HG02884 (cell line): ENCODE data around the gene IGFBP7.

Experiments
- ATAC-seq: cut with Tn5 transposase; IDR thresholded peaks from one replicate; pipeline ENCODE4 v1.9.1; 2021; ENCODE audit warnings: mild to moderate bottlenecking, moderate library complexity; ENCODE audit not compliant: unreplicated experiment

The IGFBP7 gene, protein sequence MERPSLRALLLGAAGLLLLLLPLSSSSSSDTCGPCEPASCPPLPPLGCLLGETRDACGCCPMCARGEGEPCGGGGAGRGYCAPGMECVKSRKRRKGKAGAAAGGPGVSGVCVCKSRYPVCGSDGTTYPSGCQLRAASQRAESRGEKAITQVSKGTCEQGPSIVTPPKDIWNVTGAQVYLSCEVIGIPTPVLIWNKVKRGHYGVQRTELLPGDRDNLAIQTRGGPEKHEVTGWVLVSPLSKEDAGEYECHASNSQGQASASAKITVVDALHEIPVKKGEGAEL

DNA sequence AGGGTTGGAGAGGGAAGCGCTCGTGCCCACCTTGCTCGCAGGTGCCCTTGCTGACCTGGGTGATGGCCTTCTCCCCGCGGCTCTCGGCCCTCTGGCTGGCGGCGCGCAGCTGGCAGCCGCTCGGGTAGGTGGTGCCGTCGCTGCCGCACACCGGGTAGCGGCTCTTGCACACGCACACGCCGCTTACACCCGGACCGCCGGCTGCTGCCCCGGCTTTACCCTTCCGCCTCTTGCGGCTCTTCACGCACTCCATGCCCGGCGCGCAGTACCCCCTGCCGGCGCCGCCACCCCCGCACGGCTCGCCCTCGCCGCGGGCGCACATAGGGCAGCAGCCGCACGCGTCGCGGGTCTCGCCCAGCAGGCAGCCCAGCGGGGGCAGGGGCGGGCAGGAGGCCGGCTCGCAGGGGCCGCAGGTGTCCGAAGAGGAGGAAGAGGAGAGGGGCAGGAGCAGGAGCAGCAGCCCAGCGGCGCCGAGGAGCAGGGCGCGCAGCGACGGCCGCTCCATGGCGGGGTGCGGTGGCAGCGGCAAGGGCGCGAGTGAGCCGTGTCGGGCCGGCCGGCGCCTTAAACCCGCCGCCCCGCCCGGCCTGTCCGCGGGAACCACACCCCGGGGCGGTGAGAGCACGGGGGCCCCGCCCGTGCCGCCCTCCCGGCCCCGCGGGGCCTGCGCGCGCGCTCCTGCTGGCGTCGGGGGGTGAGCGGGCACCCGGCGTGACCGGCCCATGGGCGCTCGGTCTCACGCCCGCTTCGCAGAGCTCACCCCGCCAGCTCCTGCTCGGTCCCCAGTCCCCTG lies at the start of gene IGFBP7:
Gene IGFBP7 (minus strand): TSS at position 539 of the 793 bp plus-strand sequence. CDS start 34 bp downstream, at position 505.
- ATAC-seq: peak; percentile 36

DNA sequence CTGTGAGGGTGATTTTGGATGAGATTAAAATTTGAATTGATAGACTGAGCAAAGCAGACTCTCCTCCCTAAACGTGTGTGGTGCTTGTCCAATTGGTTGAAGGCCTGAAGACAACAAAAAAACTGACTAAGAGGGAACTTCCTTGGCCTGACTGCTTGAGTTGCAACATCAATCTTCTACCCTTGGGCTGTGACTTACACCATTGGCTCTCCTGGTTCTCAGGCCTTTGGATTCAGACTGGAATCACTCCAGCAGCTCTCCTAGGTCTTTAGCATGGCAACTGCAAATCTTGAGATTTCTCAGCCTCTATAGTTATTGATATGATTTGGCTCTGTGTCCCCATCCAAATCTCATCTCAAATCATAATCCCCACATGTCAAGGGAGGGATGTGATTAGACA lies 49.7 kb upstream of the IGFBP7 start:
- no peak for ATAC-seq

DNA sequence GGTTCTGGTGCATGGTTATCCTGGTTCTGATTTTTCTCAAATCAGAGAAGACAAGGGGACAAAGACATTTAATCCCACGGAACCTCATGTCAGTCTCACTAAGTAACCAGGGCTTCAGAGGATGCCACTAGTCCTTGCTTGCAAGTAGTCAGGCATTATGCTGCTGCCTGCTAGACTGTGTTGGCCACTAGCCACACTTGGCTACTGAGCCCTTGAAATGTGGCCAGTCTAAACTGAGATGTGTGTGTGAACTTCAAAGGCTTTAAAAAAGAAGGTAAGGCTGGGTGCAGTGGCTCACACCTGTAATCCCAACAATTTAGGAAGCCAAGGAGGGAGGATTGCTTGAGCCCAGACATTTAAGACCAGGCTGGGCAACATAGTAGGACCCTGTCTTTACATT lies 48.6 kb upstream of the IGFBP7 start:
- no peak for ATAC-seq

- no peak for ATAC-seq
Observed at GRCh38 chr4:57158221-57158620, 48.0 kb upstream of the IGFBP7 start.

DNA sequence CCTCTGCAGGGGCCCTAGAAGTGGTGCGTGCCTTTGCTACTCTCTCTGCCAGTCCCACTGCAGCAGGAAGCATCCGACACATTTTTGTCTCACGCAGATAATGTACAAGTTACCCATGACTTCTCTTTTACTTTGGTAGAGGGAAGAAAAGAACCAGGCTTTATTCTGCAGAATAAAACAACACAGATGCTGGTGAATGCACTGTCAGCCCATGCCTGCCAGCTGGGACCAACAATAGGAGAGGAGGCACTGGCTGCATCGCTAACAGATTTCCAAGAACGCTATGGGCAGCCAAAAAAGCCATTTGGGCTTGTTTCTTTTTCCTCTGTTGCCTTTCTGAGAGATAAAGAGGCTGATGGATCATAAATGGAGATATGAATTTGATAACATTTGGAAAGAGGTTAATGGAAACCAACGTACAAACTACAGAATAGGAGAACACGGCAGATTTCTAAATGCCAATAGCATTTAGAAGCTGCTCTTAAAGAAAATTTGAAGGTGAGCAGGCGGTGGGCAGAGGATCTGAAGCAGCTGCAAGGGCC lies 47.5 kb upstream of the IGFBP7 start:
- ATAC-seq: no peak

DNA sequence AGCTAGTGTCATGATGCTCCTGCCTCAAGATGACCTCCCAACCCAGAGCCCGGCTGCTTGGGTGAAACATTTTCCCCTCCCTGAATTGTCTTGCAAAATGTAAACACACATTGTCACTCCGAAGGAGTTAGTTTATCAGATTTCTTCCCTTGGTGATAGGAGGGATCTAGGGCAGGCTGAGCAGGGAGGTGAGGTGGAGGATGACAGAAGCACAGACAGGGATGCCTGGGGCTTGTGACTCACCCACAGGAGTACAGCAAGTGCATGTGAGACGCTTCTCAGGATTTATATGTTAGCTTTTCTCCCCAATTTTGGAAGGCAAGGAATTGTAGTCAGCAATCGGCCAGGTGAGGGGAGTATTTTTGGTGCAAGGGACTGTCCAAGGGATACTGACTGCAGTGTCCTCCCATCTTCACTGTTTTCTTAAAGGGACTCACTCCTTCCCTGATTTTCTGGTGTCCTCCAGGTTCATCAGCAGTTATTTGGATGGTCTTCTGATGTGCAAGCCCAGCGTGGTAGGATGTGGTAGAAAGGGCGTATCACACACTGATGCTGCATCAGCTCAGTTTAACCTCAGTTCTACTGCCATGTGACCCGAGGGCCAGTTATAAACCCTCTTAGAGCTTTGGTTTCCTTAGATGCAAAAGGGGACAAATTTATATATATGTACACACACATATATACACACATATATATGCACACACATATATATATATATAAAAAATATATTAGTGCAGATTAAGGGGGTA lies 46.2 kb upstream of the IGFBP7 start:
- no peak for ATAC-seq

GRCh38 chr4:57154926-57155325 lies 44.7 kb upstream of the IGFBP7 start:
- ATAC-seq: no peak

GRCh38 chr4:57154191-57154590 lies 44.0 kb upstream of the IGFBP7 start:
- no peak for ATAC-seq

DNA sequence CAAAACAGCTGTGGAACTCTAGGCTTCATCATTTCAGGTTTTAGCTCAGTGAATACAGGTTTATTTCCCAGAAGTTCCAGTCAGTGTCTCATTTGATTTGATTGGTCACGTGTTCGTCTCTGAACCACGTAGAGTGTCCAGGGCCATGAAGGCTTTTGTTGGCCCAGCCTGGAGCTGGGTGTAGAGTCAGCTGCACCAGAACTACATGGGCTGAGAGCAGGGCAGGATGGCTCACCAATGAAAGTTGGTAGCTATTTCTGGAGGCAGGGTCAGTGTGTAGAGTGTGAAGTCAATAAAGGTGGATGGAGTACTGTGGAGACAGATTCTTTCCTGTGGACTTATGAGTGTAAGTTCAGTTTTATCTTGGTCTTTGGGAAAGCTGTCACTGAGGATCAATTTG lies 43.0 kb upstream of the IGFBP7 start:
- no peak for ATAC-seq

GRCh38 chr4:57151481-57151880 lies 41.3 kb upstream of the IGFBP7 start:
- no peak for ATAC-seq

DNA sequence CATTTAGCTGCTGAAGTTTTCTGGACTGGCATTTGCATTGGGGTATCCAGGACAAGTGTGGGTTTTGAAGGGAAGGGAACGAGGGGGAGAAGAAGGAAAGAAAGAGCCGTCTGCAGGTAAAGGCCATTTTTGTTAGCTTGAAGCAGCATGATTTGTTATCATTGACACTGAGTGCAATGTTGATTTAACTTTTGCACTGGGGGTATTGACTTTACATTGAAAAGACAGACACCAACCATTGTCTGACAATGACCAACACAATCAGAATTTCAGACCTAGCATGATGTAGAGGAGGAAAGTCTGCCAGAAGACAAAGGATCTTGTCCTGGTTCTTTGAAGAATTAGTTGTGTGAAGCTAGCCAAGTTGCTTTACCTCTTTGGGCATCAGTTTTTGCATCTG lies 39.6 kb upstream of the IGFBP7 start:
- ATAC-seq: no peak

- no peak for ATAC-seq
Observed at GRCh38 chr4:57148831-57149505, 38.8 kb upstream of the IGFBP7 start.

DNA sequence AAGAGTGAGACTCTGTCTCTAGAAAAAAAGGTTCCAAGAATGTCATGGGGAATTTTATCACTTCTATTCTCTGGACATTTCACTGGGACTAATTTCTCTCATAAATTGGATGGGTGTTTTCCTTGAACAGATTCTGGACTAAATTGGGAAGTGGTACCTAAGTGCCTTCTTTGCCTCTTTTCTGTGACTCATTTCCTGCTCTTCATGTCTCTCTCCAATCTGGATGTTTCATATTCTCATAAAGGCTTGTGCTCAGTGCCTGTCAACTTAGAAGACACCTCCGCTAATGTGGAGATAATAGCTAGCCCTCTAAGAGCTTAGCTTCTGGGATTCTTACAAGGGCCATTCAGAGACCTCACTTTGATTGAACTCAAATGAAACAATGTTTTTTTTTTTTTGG lies 38.0 kb upstream of the IGFBP7 start:
- ATAC-seq: no peak

GRCh38 chr4:57147335-57148060 lies 37.3 kb upstream of the IGFBP7 start:
- no peak for ATAC-seq

DNA sequence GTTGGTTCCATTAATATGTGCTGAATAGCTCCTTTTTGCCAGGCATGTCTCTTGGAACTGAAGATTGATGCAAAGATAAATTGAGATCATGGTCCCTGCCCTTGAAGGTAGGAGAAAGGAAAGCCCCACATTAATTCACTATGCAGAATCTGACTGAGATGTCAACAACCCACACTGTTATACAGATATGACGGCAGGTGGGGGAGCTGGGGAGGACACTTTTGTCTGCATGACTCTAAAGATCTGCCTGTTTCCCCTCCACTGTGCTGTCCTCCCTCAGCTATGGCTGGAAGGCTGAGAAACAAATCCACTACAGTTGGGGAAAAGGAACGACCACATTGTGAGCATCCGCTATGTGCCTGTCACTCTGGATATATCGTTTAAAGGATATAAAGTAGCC lies 36.3 kb upstream of the IGFBP7 start:
- no peak for ATAC-seq

- ATAC-seq: no peak
Observed at GRCh38 chr4:57144466-57144865, 34.3 kb upstream of the IGFBP7 start.

DNA sequence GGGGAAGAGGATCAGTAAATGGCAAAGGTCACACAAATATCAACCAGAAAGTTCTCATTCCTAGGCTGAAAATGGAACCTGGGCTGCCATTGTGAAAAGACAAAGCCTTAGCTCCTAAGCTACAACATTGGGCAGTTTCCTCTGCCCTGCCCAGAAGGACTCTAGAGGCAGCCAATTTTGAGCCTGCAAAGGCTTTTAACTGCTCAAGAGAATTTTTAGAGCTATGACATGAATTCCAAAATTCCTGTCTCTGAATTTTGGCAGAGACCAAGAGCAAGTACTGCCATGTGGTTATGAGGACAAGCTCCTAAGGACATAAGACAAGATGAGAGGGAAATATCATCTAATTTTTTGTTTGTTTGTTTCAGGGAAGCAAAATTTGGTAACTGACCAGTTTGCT lies 29.6 kb upstream of the IGFBP7 start:
- no peak for ATAC-seq

DNA sequence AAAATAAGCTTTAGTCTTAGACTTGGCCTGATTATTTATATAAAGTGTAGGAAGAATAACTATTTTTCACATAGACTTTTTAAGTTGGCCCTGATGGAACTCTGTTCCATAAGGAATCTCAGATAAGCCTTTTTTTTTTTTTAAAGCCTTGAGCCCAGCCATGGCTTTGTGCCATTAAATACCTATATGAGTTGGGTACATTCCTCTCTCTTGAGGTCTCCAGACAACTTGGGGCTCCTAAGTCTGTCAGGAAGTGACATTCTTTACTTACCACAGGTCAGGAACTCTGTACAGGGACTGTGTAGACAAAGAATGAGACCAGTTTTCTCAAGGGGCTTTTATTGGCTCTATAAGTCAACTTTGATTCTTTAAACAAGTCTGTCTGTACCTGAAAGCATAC lies 27.1 kb upstream of the IGFBP7 start:
- ATAC-seq: no peak

- ATAC-seq: no peak
Observed at GRCh38 chr4:57136281-57136680, 26.1 kb upstream of the IGFBP7 start.

DNA sequence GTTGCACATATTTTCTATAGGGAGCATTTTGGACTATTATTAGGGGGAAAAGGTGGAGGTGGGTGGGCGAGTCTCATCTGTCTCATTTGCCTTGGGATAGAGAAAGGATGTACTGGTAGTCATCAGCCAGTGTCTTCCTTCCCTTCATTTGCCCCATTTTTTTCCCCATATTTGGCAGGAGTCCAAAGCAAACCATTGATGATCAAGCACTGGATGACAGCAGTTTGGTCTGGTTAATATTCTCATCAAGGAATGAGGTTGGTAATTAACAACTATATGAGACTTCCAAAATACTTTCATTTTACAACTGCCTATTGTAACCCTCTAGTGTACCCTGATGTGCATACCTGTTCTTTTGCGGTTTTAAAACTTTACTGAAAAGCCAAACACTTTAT lies 22.6 kb upstream of the IGFBP7 start:
- ATAC-seq: no peak
